Keratinocyte (primary cell): ENCODE measurements around the gene MYL7. TPM values are rescaled to one million over a fixed set of nuclear protein-coding genes. Genes with fewer than 3 reads are reported as not detected.

Source experiments
- DNase-seq: peaks from one replicate; pipeline ENCODE4 v3.0.0-alpha.2; 2011; ENCODE audit warnings: low read depth, missing footprints, low spot score
- FAIRE-seq: peaks from 2 replicates; lab custom pipeline; 2011; peaks lifted over from hg19 to GRCh38; lab: Jason Lieb, UNC
- H2AFZ ChIP-seq: 2 replicates; pipeline ENCODE4 v1.6.0; 2012; ENCODE audit warnings: low read length, control low read depth, inconsistent platforms; ENCODE audit not compliant: control insufficient read depth
- H3K27ac ChIP-seq: 2 replicates; pipeline ENCODE4 v1.5.1; 2011; ENCODE audit warnings: low read length; ENCODE audit not compliant: control insufficient read depth, insufficient read depth
- H3K27me3 ChIP-seq: 3 replicates; pipeline ENCODE4 v1.6.0; 2011; ENCODE audit warnings: low read length; ENCODE audit not compliant: control insufficient read depth, insufficient read depth; ENCODE audit errors: extremely low read depth
- H3K36me3 ChIP-seq, 2 experiments: 2 replicates in 1 of 2; 3 replicates in 1 of 2; pipeline ENCODE4 v1.5.1; 2011; ENCODE audit warnings: low read length in 2 of 2, mild to moderate bottlenecking in 1 of 2; ENCODE audit not compliant: control insufficient read depth in 2 of 2, insufficient read depth in 2 of 2; ENCODE audit errors: extremely low read depth in 1 of 2
- H3K4me1 ChIP-seq: 3 replicates; pipeline ENCODE4 v1.5.1; 2011; ENCODE audit warnings: low read length; ENCODE audit not compliant: control insufficient read depth, insufficient read depth; ENCODE audit errors: extremely low read depth
- H3K4me2 ChIP-seq: 3 replicates; pipeline ENCODE4 v1.6.0; 2011; ENCODE audit warnings: low read depth, low read length; ENCODE audit not compliant: control insufficient read depth, insufficient read depth; ENCODE audit errors: extremely low read depth
- H3K4me3 ChIP-seq, 3 experiments: fragments of 200-600 bp in 1 of 3; sonication (generic) in 1 of 3; 2 replicates in 2 of 3; 3 replicates in 1 of 3; pipeline ENCODE4 v1.5.1; 2011 to 2016; ENCODE audit warnings: low read length in 3 of 3, mild to moderate bottlenecking in 3 of 3, control low read depth in 2 of 3, inconsistent platforms in 1 of 3, low read depth in 1 of 3, mixed read lengths in 1 of 3, mixed run types in 1 of 3, moderate library complexity in 1 of 3; ENCODE audit not compliant: control insufficient read depth in 2 of 3, insufficient read depth in 2 of 3; ENCODE audit errors: extremely low read depth in 1 of 3
- H3K79me2 ChIP-seq: 2 replicates; pipeline ENCODE4 v1.6.0; 2012; ENCODE audit warnings: low read length; ENCODE audit not compliant: control insufficient read depth, insufficient read depth
- H3K9ac ChIP-seq: 3 replicates; pipeline ENCODE4 v1.6.0; 2011; ENCODE audit warnings: low read length; ENCODE audit not compliant: control insufficient read depth, insufficient read depth; ENCODE audit errors: extremely low read depth
- H3K9me1 ChIP-seq: 3 replicates; pipeline ENCODE4 v1.6.0; 2011; ENCODE audit warnings: low read length; ENCODE audit not compliant: control insufficient read depth, insufficient read depth; ENCODE audit errors: extremely low read depth
- H3K9me3 ChIP-seq: 2 replicates; pipeline ENCODE4 v1.5.1; 2012; ENCODE audit warnings: low read depth, low read length; ENCODE audit not compliant: control insufficient read depth
- H4K20me1 ChIP-seq: 3 replicates; pipeline ENCODE4 v1.6.0; 2011; ENCODE audit warnings: low read length; ENCODE audit not compliant: control insufficient read depth, insufficient read depth; ENCODE audit errors: extremely low read depth
- CTCF ChIP-seq, 3 experiments: IDR thresholded peaks in 1 of 3; conservative IDR thresholded peaks in 1 of 3; optimal IDR thresholded peaks in 1 of 3; 2 replicates in 2 of 3; 3 replicates in 1 of 3; pipeline versions ENCODE3 to v1.5.1; 2011; ENCODE audit warnings: low read length in 3 of 3, mild to moderate bottlenecking in 3 of 3, moderate library complexity in 2 of 3, control low read depth in 1 of 3, inconsistent platforms in 1 of 3; ENCODE audit not compliant: insufficient read depth in 2 of 3; ENCODE audit errors: extremely low read depth in 1 of 3
- EZH2 ChIP-seq: IDR thresholded peaks from one replicate; pipeline ENCODE4 v1.6.1; 2012; ENCODE audit warnings: inconsistent platforms, mild to moderate bottlenecking, low read length, moderate library complexity
- dilution Hi-C: fragments of 300-500 bp; cut with MboI; formaldehyde crosslinking; loops from one replicate; pipeline ENCODE4 v1.7.0; 2020; ENCODE audit warnings: low sequenced_read_pairs; ENCODE audit not compliant: extremely low pct_ligation_motif_present
- polyA plus RNA-seq, 5 experiments: library from polyadenylated mRNA; depleted of rRNA in 3 of 5; stranded (reverse) in 3 of 5; stranded (forward) in 1 of 5; unstranded in 1 of 5; fragments of >200 nt; gene quantifications; 1 replicate in 1 of 5; 2 replicates in 3 of 5; 3 replicates in 1 of 5; pipeline versions ENCODE4 v1.2.1 to v1.2.3, GENCODE V29; 2011 to 2012; ENCODE audit warnings: missing spikeins in 2 of 5, low read depth in 1 of 5, low replicate concordance in 1 of 5

MYL7 gene
- polyA plus RNA-seq, 1 donor (not counting 4 experiments of a cell fraction or from before 2014, with no cell fraction given), result 0.59 TPM

- Histone ChIP-seq H3K79me2 (no peaks in the 10 kb centered on the region), H3K9me3 (no peaks in the 10 kb centered on the region), H3K27ac (no peak overlapping the region), H3K4me2 (no peak overlapping the region), H4K20me1 (no peaks in the 10 kb centered on the region), H3K4me1 (peaks cover 25% of the 10 kb centered on the region), H3K27me3 (peaks cover 11% of the 10 kb centered on the region), H3K4me3 (no peak overlapping the region), H3K9ac (no peak overlapping the region), H3K9me1 (no peaks in the 10 kb centered on the region), H2AFZ (no peak overlapping the region), H3K36me3 (no peaks in the 10 kb centered on the region)
- FAIRE-seq (no peak), DNase-seq (no peak)
- dilution Hi-C loops, result no loop called here
- TF ChIP-seq EZH2 (no peak), CTCF (optimal IDR thresholded peaks at IDR 0.05 in 1 of 3, IDR thresholded peaks at IDR 0.05 in 1 of 3, conservative IDR thresholded peaks at IDR 0.05 in 1 of 3; ENCODE audit: extremely low read depth in 1 of 3, insufficient read depth in 2 of 3, low read length in 3 of 3) (no peak)
Measured at GRCh38 chr7:44103566-44103922, 37.6 kb downstream of the MYL7 start.

GRCh38 chr7:44102846-44103565 is 38.1 kb downstream of the MYL7 start:
- no peaks in the 10 kb centered on the region for H4K20me1 ChIP-seq
- H3K79me2 ChIP-seq, result no peaks in the 10 kb centered on the region
- H2AFZ ChIP-seq, result no peak overlapping the region
- no peak overlapping the region for H3K27ac ChIP-seq
- H3K27me3 ChIP-seq, result peaks cover 11% of the 10 kb centered on the region
- H3K4me3 ChIP-seq, result no peak overlapping the region
- DNase-seq, result no peak
- TF ChIP-seq EZH2 (no peak), CTCF (optimal IDR thresholded peaks at IDR 0.05 in 1 of 3, IDR thresholded peaks at IDR 0.05 in 1 of 3, conservative IDR thresholded peaks at IDR 0.05 in 1 of 3; ENCODE audit: extremely low read depth in 1 of 3, insufficient read depth in 2 of 3, low read length in 3 of 3) (no peak)
- peak overlapping the region; percentile 22 for H3K4me2 ChIP-seq
- peaks cover 25% of the 10 kb centered on the region for H3K4me1 ChIP-seq
- H3K36me3 ChIP-seq, result no peaks in the 10 kb centered on the region
- no peaks in the 10 kb centered on the region for H3K9me3 ChIP-seq
- no peak overlapping the region for H3K9ac ChIP-seq
- FAIRE-seq, result no peak
- dilution Hi-C loops, result no loop called here
- H3K9me1 ChIP-seq, result no peaks in the 10 kb centered on the region
